LNCaP clone FGC (cell line): ENCODE measurements around the gene PRR35.
"Not testable (repeated sequence)": the region's sequence is repeated elsewhere in the genome, so short reads cannot be mapped to it uniquely, and the experiment has no call there.

ENCODE experiments used
- DNase-seq: peaks from one replicate; pipeline ENCODE4 v3.0.0-alpha.2; 2011; ENCODE audit warnings: low read depth
- H3K4me3 ChIP-seq: 2 replicates; pipeline ENCODE4 v1.5.1; 2011; ENCODE audit warnings: mild to moderate bottlenecking, low read depth, low read length, control low read depth
- CTCF ChIP-seq: IDR thresholded peaks from 2 replicates; pipeline ENCODE4 v1.5.1; 2012; ENCODE audit warnings: mild to moderate bottlenecking; ENCODE audit not compliant: control insufficient read depth, insufficient read depth; ENCODE audit errors: extremely low read depth

The PRR35 gene

GRCh38 chr16:595094-595528, 34.9 kb downstream of the PRR35 start:
- no peak for TF ChIP-seq CTCF
- DNase-seq = no peak
- H3K4me3 ChIP-seq = no peak overlapping the region

GRCh38 chr16:595942-596735, 35.9 kb downstream of the PRR35 start:
- no peak for DNase-seq
- TF ChIP-seq CTCF = no peak
- H3K4me3 ChIP-seq = no peak overlapping the region

GRCh38 chr16:596736-597060, 36.5 kb downstream of the PRR35 start:
- no peak for DNase-seq
- H3K4me3 ChIP-seq = no peak overlapping the region
- TF ChIP-seq CTCF = no peak

- DNase-seq, H3K4me3 ChIP-seq: not testable (repeated sequence)
Observed at GRCh38 chr16:597655-598054, 37.5 kb downstream of the PRR35 start.

GRCh38 chr16:598823-599739, 38.9 kb downstream of the PRR35 start:
- H3K4me3 ChIP-seq = no peak overlapping the region
- TF ChIP-seq CTCF = no peak
- no peak for DNase-seq

GRCh38 chr16:600781-601180, 40.6 kb downstream of the PRR35 start:
- H3K4me3 ChIP-seq = no peak overlapping the region
- peak; percentile 37 for TF ChIP-seq CTCF
- DNase-seq = no peak

- no peak for TF ChIP-seq CTCF
- DNase-seq = no peak
- no peak overlapping the region for H3K4me3 ChIP-seq
Observed at GRCh38 chr16:603933-604332, 43.7 kb downstream of the PRR35 start.
